Calu3 (cell line): ENCODE measurements around the gene CCDC184. TPM values are rescaled to one million over a fixed set of nuclear protein-coding genes. Genes with fewer than 3 reads are reported as not detected.
A peak's percentile ranks its signal among the peaks of the same experiment; 100 is the strongest.

ENCODE experiments used
- BruUV-seq: library from RNA; stranded (reverse); fragments of 400-500 nt; replicated peaks from 2 replicates; lab custom pipeline; 2021; lab: Mats Ljungman, UMichigan
- CTCF ChIA-PET: fragments of 300-600 bp; sonication (Branson Sonifier 250); formaldehyde crosslinking; loops from one replicate; lab custom pipeline; 2022; ENCODE audit warnings: antibody characterized with exemption; lab: Charles Lee
- DNase-seq: peaks from one replicate; pipeline ENCODE4 v3.0.0; 2022
- H3K27ac Mint-ChIP-seq: one replicate; pipeline ENCODE4 v1.8.0; 2022; ENCODE audit warnings: mixed read lengths; ENCODE audit not compliant: unreplicated experiment
- H3K27me3 Mint-ChIP-seq: one replicate; pipeline ENCODE4 v1.8.0; 2022; ENCODE audit warnings: mixed read lengths; ENCODE audit not compliant: unreplicated experiment
- H3K36me3 Mint-ChIP-seq: one replicate; pipeline ENCODE4 v1.8.0; 2022; ENCODE audit warnings: mild to moderate bottlenecking, moderate library complexity, mixed read lengths; ENCODE audit not compliant: insufficient read depth, unreplicated experiment
- H3K4me1 Mint-ChIP-seq: one replicate; pipeline ENCODE4 v1.8.0; 2022; ENCODE audit warnings: mild to moderate bottlenecking, low read depth, mixed read lengths; ENCODE audit not compliant: unreplicated experiment
- H3K4me3 Mint-ChIP-seq: one replicate; pipeline ENCODE4 v1.8.0; 2022; ENCODE audit warnings: mild to moderate bottlenecking, low read depth, moderate library complexity, mixed read lengths; ENCODE audit not compliant: unreplicated experiment
- H3K9me3 Mint-ChIP-seq: one replicate; pipeline ENCODE4 v1.8.0; 2022; ENCODE audit warnings: low read depth, mixed read lengths; ENCODE audit not compliant: unreplicated experiment
- CTCF ChIP-seq: fragments of 200-600 bp; IDR thresholded peaks from one replicate; pipeline ENCODE4 v1.8.0; 2022; ENCODE audit warnings: antibody characterized with exemption; ENCODE audit not compliant: unreplicated experiment
- intact Hi-C: fragments of 100-400 bp; cut with micrococcal nuclease; formaldehyde crosslinking; loops from one replicate; pipeline ENCODE4 v1.10.0; 2022; ENCODE audit not compliant: unreplicated experiment
- total RNA-seq: library from RNA; stranded (reverse); gene quantifications from 2 replicates; pipeline ENCODE4 v1.2.3, GENCODE V29; 2022

The CCDC184 gene
- total RNA-seq, 1 experiment from 2014 or later: 0.45 TPM

GRCh38 chr12:48197549-48197970 is 14.1 kb downstream of the CCDC184 start:
- intact Hi-C loops: loop anchor here (10.0 kb wide), 1 partner anchor 157 kb away; the partner anchor contains the start of gene ZNF641
- Mint-ChIP-seq H3K36me3 (peaks cover 45% of the 10 kb centered on the region), H3K4me3 (peak overlapping the region; percentile 73), H3K4me1 (peaks cover 34% of the 10 kb centered on the region), H3K27ac (peak overlapping the region; percentile 74), H3K27me3 (no peaks in the 10 kb centered on the region), H3K9me3 (peaks cover 3% of the 10 kb centered on the region)
- BruUV-seq: TSS peak; percentile 86
- DNase-seq: peak; percentile 8
- peak; percentile 9 for TF ChIP-seq CTCF
- CTCF ChIA-PET: interaction anchor here (0.7 to 1.5 kb wide), 5 partner anchors 11 to 345 kb away, joined by 3 to 5 read pairs (median 4); partner anchors contain the start of gene ASB8

GRCh38 chr12:48197971-48198671 is 14.7 kb downstream of the CCDC184 start:
- Mint-ChIP-seq H3K36me3 (peaks cover 45% of the 10 kb centered on the region), H3K9me3 (peaks cover 3% of the 10 kb centered on the region), H3K27me3 (no peaks in the 10 kb centered on the region), H3K4me3 (peak overlapping the region; percentile 73), H3K4me1 (peaks cover 33% of the 10 kb centered on the region), H3K27ac (peak overlapping the region; percentile 74)
- intact Hi-C loops: loop anchor here (10.0 kb wide), 1 partner anchor 157 kb away; the partner anchor contains the start of gene ZNF641
- no TSS peak for BruUV-seq
- no peak for TF ChIP-seq CTCF
- DNase-seq: peak; percentile 87
- CTCF ChIA-PET: interaction anchor here (0.7 to 1.5 kb wide), 4 partner anchors 12 to 257 kb away, joined by 3 to 5 read pairs (median 4); partner anchors contain the start of gene ASB8

GRCh38 chr12:48198672-48198971 is 15.2 kb downstream of the CCDC184 start:
- peaks cover 28% of the 10 kb centered on the region for H3K4me1 Mint-ChIP-seq
- intact Hi-C loops: loop anchor here (10.0 kb wide), 1 partner anchor 156 kb away; the partner anchor contains the start of gene ZNF641
- H3K36me3 Mint-ChIP-seq: peaks cover 45% of the 10 kb centered on the region
- peak; percentile 8 for DNase-seq
- H3K9me3 Mint-ChIP-seq: peaks cover 5% of the 10 kb centered on the region
- peak overlapping the region; percentile 74 for H3K27ac Mint-ChIP-seq
- peak overlapping the region; percentile 73 for H3K4me3 Mint-ChIP-seq
- CTCF ChIA-PET: interaction anchor here (0.7 kb wide), 1 partner anchor 14 kb away, joined by 3 read pairs; no protein-coding TSS in a partner anchor
- H3K27me3 Mint-ChIP-seq: no peaks in the 10 kb centered on the region
- BruUV-seq: TSS peak; percentile 74
- no peak for TF ChIP-seq CTCF

- CTCF ChIA-PET: interaction anchor here (0.7 kb wide), 1 partner anchor 14 kb away, joined by 3 read pairs; no protein-coding TSS in a partner anchor
- intact Hi-C loops: loop anchor here (10.0 kb wide), 1 partner anchor 156 kb away; the partner anchor contains the start of gene ZNF641
- no peak for DNase-seq
- Mint-ChIP-seq H3K27me3 (no peaks in the 10 kb centered on the region), H3K9me3 (peaks cover 5% of the 10 kb centered on the region), H3K36me3 (peaks cover 45% of the 10 kb centered on the region), H3K4me3 (peak overlapping the region; percentile 73), H3K4me1 (peaks cover 24% of the 10 kb centered on the region), H3K27ac (peak overlapping the region; percentile 44)
- no peak for TF ChIP-seq CTCF
- no TSS peak for BruUV-seq
These were observed 15.5 kb downstream of the CCDC184 start for GRCh38 chr12:48198985-48199384.
